NCI-H748 (cell line): ENCODE results near the gene SYNGAP1.
"Not testable (repeated sequence)": the region's sequence is repeated elsewhere in the genome, so short reads cannot be mapped to it uniquely, and the experiment has no call there.

Source experiments
- DNase-seq: peaks from one replicate; lab custom pipeline; 2025; ENCODE audit not compliant: unreplicated experiment; lab: John Stamatoyannopoulos, UW

The SYNGAP1 gene

DNA sequence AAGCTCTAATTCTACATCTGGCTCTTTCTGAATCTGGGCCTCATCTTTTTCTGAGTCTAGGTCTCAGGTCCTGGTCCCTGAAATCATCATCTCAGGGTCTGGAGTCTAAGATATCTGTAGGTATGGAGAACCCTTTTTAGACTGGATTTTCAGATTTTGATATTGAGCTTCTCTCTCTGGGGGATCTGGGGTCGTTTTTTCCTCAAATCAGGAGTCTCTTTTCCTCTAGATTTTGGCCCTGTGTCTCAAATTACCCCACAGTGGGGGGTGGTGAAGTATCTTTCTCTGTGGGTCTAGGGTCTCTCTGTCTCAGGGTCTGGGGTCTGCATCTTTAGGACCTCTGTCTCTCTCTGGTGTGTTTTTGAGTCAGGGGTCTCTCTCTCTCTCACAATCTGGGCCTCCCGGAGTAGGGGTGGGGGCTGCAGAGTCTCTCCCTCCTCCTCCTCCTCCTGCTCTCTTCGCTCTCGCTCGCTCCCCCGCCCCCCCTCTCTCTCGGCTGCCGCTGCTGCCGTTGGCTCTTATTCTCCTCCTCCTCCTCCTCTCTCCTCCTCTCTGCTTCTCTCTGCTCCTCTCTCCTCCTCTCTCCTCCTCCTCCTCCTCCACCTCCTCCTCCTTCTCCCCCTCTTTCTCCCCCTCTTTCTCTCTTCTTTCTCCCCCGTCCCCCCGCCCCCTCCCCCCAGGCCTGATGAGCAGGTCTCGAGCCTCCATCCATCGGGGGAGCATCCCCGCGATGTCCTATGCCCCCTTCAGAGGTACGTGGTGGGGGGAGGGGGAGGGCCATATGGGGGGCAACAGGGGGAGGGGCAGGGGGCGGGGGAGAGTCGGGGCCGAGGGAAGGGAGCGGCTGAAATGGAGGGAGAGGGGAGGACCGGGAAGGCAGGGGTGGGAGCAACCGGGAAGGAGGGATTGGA lies at the start of gene SYNGAP1:
SYNGAP1 (plus strand) TSS at position 486 of the 911 bp plus-strand sequence; CDS start at position 686, 200 bp downstream.
- peak; percentile 76 for DNase-seq

DNA sequence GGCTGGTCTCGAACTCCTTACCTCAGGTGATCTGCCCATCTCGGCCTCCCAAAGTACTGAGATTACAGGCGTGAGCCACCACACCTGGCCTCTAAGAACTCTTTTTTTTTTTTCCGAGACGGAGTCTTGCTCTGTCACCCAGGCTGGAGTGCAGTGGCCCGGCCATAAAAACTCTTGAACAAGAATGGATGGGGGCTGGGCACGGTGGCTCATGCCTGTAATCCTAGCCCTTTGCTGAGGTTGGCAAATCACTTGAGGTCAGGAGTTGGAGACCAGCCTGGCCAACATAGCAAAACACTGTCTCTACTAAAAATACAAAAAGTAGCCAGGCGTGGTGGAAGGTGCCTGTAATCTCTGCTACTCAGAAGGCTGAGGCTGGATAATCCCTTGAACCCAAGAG lies 48.0 kb upstream of the SYNGAP1 start:
- DNase-seq: not testable (repeated sequence)

DNA sequence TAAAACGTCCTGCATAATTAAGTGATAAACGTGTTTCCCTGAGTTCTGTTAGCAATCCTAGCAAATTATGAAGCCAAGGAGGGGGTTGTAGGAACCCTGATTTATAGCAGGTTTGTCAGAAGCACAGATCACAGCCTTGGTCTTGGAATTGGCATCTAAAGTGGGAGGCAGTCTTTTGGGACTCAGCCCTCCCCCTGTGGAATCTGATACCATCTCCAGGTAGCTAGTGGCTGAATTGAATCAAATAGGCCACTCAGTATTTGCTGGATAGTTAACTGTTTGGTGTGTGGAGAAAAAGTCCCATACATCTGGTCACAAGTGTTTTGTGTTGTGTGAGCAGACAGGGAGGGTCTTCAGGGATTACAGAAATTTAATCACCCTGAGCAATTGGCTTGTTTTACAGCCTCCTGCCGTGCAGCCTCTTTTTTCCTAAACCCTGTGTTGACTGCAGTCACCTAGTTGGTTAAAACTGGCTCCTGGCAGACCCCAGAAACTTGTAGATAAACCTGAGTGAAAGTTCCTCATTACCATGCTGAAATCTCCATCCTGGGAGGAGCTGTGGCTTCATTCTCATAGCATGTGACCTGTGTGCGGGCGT lies 47.2 kb upstream of the SYNGAP1 start:
- no peak for DNase-seq

DNA sequence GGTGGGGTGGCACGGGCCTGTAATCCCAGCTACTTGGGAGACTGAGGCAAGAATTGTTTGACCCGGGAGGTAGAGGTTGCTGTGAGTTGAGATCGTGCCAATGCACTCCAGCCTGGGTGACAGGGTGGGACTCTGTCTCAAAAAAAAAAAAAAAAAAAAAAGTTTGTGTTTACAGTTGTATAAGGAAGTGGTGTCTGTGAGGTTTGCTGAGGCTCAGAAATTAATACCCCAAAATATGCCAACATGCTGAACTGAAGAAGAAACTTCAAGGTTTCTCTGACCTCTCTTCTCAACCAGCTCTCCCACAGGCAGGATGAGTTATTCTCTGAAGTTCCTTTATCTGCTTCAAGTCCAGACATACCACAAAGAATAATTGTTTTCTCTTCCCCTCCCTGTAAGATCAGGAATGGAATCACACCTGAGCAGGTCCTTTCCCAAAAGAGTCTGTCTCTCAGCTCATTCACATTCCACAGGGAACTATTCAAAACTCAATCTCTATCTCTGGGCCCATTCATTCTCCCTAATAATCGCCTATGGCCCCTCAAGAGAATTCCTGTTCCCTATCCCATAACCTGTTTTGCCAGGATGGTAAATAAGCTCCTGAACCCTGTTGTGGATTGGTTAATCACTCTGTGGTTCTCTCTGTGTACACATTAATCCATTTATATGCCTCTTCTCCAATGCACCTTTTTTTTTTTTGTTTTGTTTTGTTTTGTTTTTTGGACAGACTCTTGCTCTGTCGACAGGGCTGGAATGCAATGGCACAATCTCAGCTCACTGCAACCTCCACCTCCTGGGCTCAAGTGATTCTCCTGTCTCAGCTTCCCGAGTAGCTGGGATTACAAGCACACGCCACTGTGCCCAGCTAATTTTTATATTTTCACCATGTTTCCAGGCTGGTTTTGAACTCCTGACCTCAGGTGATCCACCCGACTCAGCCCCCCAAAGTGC lies 45.6 kb upstream of the SYNGAP1 start:
- DNase-seq: no peak

DNA sequence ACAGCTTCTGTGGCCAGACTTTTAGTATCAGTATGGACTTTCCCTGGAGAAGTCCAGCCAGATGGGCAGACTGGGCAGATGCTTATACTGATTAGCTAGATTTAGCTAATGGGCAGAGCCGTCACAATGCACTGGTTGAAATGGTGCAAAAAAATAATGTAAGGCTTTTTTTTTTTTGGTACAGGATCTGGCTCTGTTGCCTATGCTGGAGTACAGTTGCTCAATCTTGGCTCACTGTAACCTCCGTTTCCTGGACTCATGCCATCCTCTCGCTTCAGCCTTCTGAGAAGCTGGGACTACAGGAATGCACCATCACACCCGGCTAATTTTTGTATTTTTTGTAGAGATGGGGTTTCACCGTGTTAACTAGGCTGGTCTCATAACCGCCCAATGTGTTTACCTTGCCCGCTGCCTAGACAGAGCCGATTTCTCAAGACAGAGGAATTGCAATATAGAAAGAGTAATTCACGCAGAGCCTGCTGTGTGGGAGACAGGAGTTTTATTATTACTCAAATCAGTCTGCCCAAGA lies 44.7 kb upstream of the SYNGAP1 start:
- no peak for DNase-seq

GRCh38 chr6:33377171-33377570 lies 42.7 kb upstream of the SYNGAP1 start:
- no peak for DNase-seq

GRCh38 chr6:33379184-33379583 lies 40.7 kb upstream of the SYNGAP1 start:
- not testable (repeated sequence) for DNase-seq

- no peak for DNase-seq
Observed at GRCh38 chr6:33380272-33380981, 39.4 kb upstream of the SYNGAP1 start.

GRCh38 chr6:33383427-33384185 lies 36.3 kb upstream of the SYNGAP1 start:
- DNase-seq: no peak

GRCh38 chr6:33384581-33385020 lies 35.3 kb upstream of the SYNGAP1 start:
- no peak for DNase-seq

- DNase-seq: no peak
Observed at GRCh38 chr6:33390173-33390572, 29.7 kb upstream of the SYNGAP1 start.

- no peak for DNase-seq
Observed at GRCh38 chr6:33390767-33391277, 29.0 kb upstream of the SYNGAP1 start.

- DNase-seq: peak; percentile 100
Observed at GRCh38 chr6:33391278-33391921, 28.5 kb upstream of the SYNGAP1 start, which contains the start of gene KIFC1. TSS of gene KIFC1 (plus strand) at chr6:33391823. CDS start at chr6:33391986, 163 bp downstream.

- DNase-seq: peak; percentile 62
Observed at GRCh38 chr6:33391922-33392594, 27.8 kb upstream of the SYNGAP1 start.

GRCh38 chr6:33392595-33392948 lies 27.3 kb upstream of the SYNGAP1 start:
- peak; percentile 34 for DNase-seq

DNA sequence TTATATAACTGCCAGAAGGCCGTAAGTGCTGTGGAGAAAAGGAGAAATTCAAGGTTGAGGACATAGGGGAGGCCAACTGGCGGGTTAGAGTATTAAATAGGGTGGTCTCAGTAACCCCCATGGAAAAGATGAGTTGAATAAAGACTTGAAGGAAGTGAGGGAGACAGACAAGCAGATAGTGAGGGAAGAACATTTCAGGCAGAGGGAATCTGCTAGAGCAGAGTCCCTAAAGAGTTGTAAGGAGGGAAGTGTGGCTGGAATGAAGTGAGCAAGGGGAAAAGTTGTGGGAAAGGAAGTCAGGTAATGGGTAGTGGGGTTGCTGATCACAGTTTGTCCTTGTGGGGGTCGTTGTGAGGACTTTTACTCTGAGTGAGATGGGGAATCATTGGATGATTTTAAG lies 26.9 kb upstream of the SYNGAP1 start:
- no peak for DNase-seq

DNA sequence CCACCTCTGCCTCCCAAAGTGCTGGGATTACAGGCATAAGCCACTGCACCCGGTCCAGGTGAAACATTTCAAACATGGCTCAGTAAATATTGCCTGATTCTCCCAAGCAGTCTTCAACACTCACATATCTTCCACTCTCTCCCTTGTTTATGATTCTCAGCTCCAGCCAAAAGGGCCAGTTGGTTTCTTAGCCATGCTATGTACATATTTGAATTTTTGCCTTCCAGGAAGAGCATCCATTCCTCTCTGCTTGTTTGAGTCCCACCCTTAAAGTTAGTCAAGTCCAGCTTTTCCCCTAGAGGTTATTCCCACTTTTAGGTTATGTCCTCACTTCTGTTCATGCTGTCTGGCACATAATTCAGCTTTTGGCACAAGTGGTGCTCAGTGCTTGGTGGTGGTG lies 22.3 kb upstream of the SYNGAP1 start:
- DNase-seq: no peak

- not testable (repeated sequence) for DNase-seq
Observed at GRCh38 chr6:33398601-33399000, 21.3 kb upstream of the SYNGAP1 start.
